GM21381 (cell line): ENCODE results near the gene CRB2.
A peak's percentile ranks its signal among the peaks of the same experiment; 100 is the strongest.

ENCODE experiments used
- ATAC-seq: cut with Tn5 transposase; IDR thresholded peaks from one replicate; pipeline ENCODE4 v1.9.1; 2021; ENCODE audit warnings: mild to moderate bottlenecking, moderate library complexity; ENCODE audit not compliant: unreplicated experiment

The CRB2 gene

DNA sequence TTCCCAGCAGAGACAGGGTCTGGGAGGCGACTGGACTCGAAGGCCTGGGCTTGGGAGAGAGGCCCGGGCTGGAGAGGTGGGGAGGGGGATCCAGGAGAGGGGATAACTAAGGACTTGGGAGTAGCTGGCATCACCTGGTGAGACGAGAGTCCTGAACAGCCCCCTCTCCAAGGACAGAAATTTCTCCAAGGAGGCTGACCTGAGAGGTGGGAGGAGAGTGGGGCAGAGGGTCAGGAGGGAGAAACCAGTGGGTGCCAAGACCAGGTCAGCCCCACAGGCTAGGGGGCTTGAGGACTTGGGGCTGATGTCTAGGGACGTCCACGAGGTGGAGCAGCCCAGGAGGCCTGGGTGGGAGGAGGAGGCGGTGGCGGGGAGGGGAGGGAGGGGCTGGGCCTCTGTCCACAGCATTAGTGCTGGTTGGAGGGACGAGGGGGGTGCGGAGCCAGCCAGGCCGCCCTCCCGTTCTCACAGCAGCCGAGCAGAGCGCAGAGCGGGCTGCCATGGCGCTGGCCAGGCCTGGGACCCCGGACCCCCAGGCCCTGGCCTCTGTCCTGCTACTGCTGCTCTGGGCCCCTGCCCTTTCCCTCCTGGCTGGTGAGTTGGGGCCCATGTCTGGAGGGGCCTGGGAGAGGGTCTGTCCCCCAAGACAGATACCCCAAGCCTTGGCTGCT, at the start of gene CRB2:
Gene CRB2, plus strand, starts transcription at position 437 of the 671 bp plus-strand sequence. Its CDS starts 64 bp downstream, at position 501.
- ATAC-seq = no peak

DNA sequence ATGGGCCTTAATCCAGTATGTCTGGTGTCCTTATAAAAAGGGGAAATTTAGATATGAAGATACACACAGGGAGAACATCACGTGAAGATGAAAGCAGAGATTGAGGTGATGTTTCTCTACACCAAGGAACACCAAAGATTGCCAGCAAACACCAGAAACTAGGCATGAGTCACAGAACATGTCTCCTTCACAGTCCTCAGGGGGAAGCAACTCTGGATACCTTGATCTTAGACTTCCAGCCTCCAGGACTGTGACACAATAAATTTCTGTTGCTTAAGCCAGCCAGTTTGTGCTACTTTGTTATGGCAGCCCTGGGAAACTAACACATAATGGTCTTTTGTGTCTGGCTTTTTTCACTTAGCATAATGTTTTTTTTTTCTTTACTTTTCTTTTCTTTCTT, 46.4 kb upstream of the CRB2 start:
- no peak for ATAC-seq

DNA sequence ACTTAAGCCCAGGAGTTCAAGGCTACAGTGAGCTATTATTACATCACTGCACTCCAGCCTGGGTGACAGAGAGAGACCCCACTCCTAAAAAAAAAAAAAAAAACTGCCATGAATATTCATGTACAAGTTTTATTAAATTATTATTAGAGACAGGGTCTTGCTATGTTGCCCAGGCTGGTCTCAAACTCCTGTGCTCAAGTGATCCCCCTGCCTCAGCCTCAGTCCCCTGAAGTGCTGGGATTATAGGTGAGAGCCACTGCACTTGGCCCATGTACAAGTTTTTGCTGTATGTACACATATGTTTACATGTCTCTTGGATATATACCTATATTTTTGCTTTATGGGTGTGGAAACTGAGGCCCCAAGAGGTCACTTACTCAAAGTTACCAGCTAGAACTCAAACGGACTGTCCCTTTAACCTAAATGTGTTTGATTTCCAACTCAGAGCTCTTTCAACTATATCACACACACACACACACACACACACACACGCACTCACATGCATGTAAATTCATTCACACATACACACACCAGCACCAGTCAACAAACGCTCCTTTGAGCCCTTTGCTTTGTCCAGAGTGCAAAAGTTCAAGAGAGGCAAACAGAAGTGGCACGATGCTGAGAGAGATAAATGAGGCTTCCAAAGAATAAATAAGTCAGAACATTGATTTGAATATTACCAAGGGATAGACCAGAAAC, 45.3 kb upstream of the CRB2 start:
- no peak for ATAC-seq

DNA sequence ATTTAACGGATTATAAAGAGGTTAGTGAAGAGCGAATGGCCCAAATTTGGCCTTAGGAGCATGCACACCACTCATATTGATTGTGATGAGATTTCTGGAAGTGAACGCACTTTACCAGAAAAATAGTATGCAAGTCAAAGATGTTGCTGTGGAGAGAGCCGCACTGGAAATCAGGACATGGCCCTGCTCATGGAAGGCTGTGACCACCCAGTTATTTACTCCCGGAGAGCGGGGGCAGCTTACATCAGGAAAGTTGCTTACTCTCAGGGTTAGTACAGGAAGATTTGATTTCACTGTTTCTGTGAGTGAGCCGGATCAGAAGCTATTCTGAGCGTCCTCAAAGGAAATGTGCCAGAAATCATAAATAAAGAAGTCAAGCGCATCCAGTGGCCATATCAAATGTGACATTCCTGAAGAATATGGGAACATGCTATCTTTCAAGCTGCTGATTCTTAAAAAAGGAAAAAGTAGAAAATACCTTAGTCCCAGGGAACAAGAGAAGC, 44.7 kb upstream of the CRB2 start:
- ATAC-seq = no peak

DNA sequence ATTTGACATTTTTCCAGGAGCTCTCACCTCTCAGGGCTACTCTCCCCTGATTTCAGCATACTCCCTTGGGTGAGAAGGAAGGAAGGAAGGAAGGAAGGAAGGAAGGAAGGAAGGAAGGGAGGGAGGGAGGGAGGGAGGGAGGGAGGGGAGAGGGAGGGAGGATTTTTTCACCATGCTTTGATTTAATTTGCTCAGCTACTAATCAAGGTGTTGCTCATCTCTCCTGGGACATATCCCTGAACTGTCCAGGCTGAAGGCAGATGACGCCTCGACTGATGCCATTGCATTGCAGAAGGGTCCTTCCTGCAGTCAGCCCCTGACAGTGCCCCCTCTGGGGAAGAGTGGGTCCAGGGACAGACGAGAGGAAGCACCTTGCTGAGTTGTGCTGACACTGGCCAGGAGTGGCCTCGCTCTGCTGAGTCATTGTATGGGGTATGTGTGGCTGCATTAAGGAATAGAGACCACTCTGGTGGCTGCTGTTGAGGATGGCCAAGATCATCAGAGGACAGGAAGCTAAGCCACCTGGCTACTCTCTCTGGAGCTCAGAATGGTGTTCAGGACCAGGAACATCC, 43.6 kb upstream of the CRB2 start:
- ATAC-seq = no peak

DNA sequence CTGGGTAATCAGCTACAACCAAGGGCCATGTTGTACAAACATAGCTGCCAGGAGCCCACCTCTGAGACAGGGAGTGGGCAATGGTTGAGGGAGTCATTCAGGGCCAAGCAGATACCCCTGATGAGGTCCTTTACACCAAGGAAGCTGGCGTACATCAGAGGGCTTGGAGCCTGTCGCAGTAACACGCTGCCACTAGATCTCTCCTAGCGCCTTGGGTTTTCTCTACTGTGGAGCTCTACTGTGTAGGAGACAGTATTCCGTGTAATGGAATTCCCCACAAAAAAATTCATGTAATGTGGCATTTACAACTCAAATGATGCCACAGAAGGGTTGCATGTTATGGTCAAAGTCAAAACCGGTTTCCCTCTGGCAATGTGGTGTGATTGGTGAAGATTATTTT, 41.4 kb upstream of the CRB2 start:
- no peak for ATAC-seq

DNA sequence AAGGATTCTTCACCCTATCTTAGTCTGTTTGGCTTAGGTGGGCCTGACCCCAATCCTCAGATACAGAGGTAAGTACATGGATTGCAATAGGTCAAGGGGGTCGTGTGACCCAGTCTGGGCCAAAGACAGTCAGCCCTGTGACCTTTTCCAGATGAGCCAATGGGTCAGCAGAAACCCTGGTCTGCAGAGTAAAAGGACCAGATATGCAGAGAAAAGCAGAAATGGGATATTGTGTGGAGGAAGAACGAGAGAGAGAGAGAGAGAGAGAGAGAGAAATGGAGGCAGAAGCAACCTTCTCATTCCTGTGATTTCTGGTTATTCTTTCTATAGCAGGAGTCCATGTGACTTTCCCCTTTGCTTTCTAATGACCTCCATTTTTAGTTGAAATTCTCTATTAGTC, 40.4 kb upstream of the CRB2 start:
- ATAC-seq = no peak

DNA sequence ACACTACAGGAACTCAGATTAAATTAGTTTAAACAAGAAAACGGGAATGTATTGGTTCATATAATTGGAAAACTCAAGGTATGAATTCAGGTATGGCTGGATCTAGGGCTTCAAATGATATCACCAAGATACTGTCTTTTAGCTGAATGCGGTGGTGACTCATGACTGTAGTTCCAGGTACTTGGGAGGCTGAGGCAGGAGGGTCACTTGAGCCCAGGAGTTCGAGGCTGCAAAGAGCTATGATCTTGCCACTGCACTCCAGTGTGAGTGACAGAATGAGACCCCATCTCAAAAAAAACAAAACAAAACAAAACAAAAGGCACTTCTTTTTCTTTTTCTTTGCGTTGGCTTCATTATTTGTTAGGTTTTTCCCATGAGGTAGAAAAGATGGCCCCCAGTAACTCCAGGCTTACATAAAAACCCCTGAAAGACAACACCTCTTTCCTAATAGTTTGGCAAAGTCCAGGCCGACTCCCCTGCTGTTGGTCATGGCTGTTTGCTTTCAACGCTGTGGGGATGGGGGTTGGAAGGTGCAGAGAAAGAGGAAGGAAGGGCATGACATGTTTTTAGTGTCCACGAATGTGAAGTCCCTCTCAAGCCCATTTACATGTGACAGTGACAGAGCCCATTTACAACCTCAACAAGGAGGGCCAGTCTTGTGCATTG, 39.8 kb upstream of the CRB2 start:
- no peak for ATAC-seq

DNA sequence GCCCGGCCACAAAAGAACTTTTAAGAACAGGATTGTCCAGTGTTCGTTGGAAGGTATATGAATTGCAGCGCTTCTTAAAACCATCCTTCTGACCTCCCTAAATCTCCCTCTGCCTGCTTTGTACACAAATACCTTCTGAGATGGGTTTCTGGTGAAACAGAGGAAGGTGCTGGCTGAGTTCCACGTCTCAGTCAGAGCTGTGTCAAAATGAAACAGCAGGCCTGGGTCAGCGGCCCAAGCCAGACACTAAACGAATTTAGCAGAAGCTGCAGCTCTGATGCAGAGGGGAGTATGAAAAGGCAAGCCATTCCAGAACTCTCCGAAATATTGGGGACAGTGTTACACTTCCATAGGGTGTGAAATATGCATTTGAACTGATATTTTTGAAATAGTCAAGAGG, 37.8 kb upstream of the CRB2 start:
- ATAC-seq = peak; percentile 52

DNA sequence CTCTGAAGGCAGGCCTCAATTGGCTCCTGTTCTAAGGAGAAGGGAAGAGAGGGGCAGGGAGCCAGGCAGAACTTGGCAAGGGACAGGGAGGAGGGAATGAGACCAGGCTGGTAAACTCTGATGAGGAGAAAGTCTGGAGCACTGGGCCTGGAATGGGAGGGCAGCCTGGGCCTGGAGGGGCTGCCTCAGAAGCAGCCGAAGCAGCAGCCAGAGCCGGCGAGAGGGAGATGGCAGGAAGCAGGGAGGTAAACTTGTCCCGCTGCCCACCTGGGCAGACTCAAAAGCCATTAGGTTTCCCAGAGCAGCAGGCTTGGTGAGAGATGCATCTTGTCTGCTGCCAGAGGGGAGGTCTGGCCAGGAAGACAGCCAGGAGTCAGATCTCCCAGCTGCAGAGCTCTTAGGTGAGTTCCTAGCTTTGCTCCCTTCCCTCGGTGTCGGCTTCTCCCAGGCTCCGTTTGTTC, 37.0 kb upstream of the CRB2 start:
- no peak for ATAC-seq

DNA sequence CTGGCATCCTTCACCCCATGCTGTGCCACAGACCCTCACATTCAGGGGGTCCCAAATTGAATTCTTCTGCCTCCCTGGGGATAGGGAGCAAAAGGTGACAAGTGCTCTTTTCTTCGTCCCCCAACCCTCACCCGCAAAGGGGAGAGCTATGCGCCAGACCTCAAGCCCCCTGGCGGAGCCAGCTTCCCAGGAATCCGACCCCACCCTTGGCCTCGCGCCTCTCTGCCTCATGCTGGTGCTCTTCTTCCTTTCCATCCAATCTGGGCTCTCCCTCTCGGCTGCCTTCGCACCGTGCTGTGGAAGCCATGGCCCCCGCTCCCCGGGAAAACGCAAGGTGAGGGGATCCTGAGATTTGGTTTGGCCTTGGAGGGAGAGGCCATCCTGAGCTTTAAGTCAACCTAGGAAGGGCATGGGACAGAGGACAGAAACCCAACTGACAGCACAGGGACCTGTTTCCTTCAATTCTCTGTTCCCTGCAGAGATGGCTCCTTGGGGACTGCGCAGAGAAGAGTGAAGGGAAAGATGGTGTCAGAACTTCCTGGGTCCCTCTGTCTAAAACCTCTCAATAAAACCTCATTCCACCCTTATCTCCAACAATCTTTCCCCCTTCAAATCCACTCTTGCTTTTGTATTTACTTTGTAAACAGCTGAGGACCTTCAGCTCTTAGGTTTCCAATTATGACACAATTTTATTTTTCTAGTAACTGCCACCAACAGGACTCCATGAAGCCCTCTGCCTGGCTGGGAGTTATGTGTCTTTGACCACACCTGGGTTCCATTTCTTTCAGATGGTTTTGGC, 36.3 kb upstream of the CRB2 start:
- no peak for ATAC-seq

DNA sequence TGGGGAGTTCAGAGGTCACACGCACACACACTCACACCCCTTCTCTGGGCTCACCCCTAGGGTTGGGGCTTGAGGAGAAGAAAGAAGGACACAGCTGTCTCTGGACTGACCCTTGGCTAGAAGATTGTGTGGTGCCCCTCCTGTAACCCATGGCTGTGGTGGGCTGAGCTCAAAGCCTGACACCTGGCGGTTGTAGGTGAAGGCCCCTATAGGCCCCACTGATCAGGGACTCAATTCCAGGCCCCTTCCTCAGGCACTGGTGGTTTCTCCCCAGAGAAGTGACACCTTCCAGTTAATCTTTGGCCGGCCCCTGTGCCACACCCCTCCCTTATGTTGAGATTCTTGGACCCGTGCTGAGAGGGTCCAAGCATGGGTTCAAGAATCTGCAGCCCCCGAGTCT, 35.2 kb upstream of the CRB2 start:
- ATAC-seq = no peak

DNA sequence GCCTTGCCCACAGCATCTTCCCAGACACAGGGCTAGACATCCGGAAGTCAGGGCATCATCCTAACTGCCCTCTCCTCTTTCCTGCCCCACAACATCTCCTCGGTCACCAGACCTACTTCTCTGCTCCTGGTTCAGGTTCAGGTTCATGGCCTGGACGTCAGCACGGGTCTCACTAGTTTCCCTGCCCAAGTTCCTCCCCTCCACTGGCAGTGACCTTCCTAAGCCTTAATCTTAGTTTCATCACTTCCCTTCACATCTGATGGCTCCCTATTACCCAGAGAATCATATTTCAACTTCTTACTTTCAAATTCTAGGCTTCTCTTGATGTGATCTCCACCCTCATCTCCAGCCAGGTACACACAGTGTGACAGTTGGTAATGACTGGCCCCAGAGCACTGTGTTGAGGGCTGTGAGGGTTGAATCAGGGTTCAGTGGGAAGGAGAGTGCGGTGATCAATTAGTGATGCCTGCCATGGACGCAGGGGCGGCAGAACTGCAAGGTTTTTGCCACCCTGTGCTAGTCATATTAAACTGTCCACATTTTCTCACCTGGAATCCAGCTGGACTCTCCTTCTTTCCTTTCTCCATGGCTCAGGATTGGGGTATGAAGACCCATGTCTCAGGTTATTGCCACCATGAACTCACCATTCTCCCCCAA, 34.3 kb upstream of the CRB2 start:
- no peak for ATAC-seq

DNA sequence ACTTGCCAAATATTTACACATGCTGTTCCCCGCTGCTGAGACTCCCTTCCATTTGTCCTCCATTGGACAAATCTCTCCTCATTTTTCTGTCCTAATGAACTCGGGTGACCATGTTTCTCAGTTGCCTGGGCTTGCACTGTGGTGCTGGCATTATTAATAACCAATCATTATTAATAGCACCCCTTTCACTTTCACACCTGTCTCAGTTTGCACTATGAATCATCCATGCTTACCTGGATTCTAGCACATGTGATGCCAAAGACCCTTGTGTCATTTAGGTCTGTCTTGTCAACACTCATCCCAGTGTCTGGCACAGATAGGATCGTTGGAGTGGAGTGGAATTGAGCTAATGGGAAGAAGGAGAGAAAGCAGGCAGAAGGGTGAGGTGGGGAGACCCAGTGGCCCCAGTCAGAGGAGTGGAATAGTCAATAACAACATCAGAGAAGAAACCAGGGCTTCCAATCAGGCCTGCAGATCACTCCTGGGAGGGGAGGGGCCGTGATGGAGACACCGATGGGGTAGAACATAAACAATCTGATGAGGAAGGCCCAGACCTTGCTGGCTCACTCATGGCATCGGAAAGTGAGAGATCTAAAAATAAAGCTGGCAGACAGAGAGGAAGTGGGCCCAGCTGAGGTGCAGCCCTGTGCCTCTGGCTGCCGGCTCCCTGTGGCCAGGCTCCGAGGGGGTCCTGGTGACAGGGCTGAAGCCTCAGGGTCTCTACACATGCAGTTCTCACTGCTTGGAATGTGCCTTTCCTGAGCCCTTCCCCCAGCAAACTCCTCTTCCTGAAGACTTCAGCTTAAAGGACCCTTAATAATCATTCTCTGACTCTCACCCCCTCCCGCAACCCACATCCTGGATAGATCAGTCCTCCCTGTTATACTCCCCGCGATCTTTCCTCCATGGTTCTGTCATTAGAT, 33.5 kb upstream of the CRB2 start:
- peak; percentile 52 for ATAC-seq

DNA sequence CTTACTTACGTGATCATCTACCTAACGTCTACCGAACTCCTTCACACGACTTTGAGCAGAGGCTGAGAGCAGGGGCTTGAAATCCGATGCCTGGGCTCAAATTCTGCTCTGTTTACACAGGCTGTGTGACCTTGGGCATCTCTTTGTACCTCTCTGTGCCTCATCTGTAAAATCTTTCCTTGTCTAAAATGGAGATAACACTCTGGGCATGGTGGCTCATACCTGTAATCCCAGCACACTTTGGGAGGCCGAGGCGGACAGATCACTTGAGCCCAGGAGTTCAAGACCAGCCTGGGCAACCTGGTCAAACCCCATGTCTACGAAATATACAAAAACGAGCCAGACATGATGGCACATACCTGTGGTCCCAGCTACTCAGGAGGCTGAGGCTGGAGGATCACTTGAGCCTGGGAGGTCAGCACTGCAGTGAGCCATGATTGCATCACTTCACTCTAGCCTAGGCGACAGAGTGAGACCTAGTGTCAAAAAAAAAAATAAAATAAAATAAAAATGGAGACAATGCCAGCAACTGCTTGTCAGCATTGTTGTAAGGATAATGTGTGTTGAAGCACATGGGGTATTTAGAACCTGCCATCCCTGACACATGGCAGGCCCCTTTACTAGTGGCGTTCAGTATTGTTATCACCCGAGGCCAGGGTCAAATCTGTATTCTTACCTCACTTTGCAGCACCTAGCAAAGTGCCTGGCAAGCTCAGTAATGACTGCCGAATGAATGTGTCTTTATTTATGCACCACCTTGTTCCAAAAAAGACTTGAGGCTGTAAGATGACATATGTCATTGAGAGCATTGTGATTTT, 32.6 kb upstream of the CRB2 start:
- no peak for ATAC-seq

DNA sequence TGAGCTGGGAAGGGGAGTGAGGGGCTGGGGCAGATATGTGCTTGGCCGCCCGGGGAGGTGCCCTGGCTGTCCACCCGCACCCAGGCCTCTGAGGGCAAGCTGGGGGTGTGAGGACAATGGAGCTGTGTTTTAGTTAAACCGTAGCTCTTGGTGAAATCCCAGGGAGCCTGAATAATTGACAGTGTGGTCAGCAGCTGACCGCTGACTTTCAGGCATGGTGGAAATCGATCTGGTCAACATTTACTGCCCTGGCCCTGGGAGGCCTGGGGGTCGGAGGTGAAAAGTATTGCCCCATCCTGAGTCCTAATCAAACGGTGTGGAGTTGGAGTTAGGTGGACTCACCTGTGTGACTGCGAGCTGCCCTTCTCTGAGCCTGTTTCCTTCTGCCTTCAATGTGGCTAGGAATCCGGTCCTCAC, 31.2 kb upstream of the CRB2 start:
- ATAC-seq = no peak

DNA sequence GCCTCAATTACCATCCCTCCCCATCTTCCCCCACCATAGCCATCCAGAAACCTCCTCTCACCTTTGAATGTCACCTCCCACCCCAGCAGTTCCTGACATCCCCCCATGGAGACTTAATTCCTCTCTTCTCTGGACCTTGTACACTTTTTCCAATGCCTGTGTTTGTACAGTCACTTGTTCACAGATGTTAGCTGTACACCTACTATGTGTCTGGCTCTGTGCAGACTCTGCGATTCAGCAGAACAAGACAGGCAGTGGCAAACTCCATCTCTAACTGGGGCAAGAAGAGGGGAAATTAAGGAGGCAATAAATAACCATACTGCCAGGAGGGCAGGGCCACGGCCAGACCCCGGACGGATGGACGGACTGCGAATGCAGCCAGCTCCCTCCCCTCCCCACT, 29.8 kb upstream of the CRB2 start:
- no peak for ATAC-seq

DNA sequence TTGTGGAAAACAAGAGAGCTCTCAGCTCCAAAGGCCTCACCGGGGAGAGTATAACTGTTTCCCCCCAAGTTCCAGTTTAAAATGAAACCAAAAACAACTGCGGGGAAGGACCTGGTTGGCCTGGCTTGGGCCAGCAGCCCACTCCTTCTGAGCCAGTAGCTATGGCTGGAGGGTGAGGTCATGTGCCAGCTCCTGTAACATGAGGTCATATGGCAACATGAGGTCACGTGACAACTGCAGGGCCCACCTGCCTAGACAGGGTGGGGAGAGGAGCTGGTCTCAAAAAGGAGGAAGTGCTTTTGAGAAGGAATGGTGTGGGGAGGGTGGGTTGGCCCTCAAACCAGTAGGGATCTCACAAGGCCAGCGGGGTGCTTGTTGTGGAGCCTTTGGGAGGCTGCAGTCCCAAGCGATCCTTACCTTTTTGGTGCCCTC, 29.3 kb upstream of the CRB2 start:
- peak; percentile 46 for ATAC-seq
